Prostate gland (tissue), 2 donors: ENCODE results near the gene THNSL1. TPM values are rescaled to one million over a fixed set of nuclear protein-coding genes. Genes with fewer than 3 reads are reported as not detected.

ENCODE experiments used
- DNase-seq: peaks from one replicate; pipeline ENCODE4 v3.0.0-alpha.2; 2019; ENCODE audit warnings: low spot score
- H3K27ac ChIP-seq, 2 donors: fragments of 200-600 bp; sonication (generic); 2 replicates each; pipeline ENCODE4 v1.5.1; 2017 to 2019
- H3K27me3 ChIP-seq: fragments of 200-600 bp; sonication (generic); replicated peaks from 2 replicates; pipeline ENCODE4 v1.5.1; 2019; ENCODE audit not compliant: insufficient read depth
- H3K36me3 ChIP-seq, 2 donors: fragments of 200-600 bp; sonication (generic); 1 replicate in 1 of 2; 2 replicates in 1 of 2; pipeline versions ENCODE4 v1.5.1 to v1.8.1; 2017 to 2019
- H3K4me1 ChIP-seq: fragments of 200-600 bp; sonication (generic); replicated peaks from 2 replicates; pipeline ENCODE4 v1.5.1; 2019
- H3K4me3 ChIP-seq, 2 donors: fragments of 200-600 bp; sonication (generic); 2 replicates each; pipeline ENCODE4 v1.5.1; 2017 to 2019
- H3K9me3 ChIP-seq: fragments of 200-600 bp; sonication (generic); 2 replicates; pipeline ENCODE4 v1.5.1; 2017
- POLR2A ChIP-seq: fragments of 450-650 bp; IDR thresholded peaks from one replicate; pipeline ENCODE4 v1.6.1; 2016; ENCODE audit warnings: antibody characterized with exemption, mild to moderate bottlenecking
- POLR2AphosphoS5 ChIP-seq: sonication (generic); formaldehyde crosslinking; IDR thresholded peaks from one replicate; pipeline ENCODE4 v1.6.1; 2017; ENCODE audit warnings: antibody characterized with exemption
- WGBS: methylation state at CpG from one replicate; pipeline ENCODE4 v1.1.5; 2018; 5-methylcytosine and 5-hydroxymethylcytosine counted together
- intact Hi-C: fragments of 100-400 bp; cut with DNase I; formaldehyde crosslinking; loops from one replicate; pipeline ENCODE4 v1.14.2; 2022
- total RNA-seq, 2 donors: library from RNA; depleted of rRNA; stranded (reverse); fragments of >200 nt; gene quantifications; one replicate each; pipeline ENCODE4 v1.1.0, GENCODE V29; 2016
- TF ChIP-seq, protein P1 (sequence below), 4 experiments: fragments of 200-600 bp in 2 of 4; fragments of 450-650 bp in 2 of 4; sonication (generic) in 2 of 4; IDR thresholded peaks; 1 replicate in 3 of 4; 2 replicates in 1 of 4; pipeline ENCODE4 v1.5.1; 2016 to 2019; ENCODE audit warnings: antibody characterized with exemption in 4 of 4, mild to moderate bottlenecking in 2 of 4, moderate library complexity in 2 of 4

Gene THNSL1
- total RNA-seq, 2 donors from 2014 or later: 2.4 to 4.3 TPM

DNA sequence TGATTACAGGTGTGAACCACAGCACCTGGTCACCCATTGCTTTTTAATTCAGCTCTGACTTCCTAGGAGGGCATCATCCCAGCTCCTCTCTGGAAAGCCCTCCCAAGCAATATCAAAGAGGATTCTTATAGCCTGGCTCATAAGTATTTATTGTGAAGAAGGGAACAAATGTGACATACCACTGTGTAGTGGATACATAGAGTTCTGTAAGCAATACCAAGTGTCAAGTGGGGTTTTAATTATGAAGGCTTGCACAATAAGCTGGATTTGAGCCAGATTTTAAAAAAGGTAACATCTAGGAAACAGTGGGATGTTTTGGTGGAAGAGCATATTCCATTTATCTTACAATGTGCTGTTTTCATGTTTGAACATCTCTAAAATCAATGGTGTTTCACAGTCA lies 45.0 kb upstream of the THNSL1 start:
- TF ChIP-seq, protein P1, sequence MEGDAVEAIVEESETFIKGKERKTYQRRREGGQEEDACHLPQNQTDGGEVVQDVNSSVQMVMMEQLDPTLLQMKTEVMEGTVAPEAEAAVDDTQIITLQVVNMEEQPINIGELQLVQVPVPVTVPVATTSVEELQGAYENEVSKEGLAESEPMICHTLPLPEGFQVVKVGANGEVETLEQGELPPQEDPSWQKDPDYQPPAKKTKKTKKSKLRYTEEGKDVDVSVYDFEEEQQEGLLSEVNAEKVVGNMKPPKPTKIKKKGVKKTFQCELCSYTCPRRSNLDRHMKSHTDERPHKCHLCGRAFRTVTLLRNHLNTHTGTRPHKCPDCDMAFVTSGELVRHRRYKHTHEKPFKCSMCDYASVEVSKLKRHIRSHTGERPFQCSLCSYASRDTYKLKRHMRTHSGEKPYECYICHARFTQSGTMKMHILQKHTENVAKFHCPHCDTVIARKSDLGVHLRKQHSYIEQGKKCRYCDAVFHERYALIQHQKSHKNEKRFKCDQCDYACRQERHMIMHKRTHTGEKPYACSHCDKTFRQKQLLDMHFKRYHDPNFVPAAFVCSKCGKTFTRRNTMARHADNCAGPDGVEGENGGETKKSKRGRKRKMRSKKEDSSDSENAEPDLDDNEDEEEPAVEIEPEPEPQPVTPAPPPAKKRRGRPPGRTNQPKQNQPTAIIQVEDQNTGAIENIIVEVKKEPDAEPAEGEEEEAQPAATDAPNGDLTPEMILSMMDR (IDR thresholded peaks at IDR 0.05): no peak
- no peak for TF ChIP-seq POLR2A
- TF ChIP-seq POLR2AphosphoS5: no peak
- no peak overlapping the region for H3K27ac ChIP-seq
- intact Hi-C loops: no loop called here
- no peak overlapping the region for H3K4me3 ChIP-seq
- no peaks in the 10 kb centered on the region for H3K9me3 ChIP-seq
- no peak for DNase-seq
- no peaks in the 10 kb centered on the region for H3K36me3 ChIP-seq
- H3K27me3 ChIP-seq: no peaks in the 10 kb centered on the region
- H3K4me1 ChIP-seq: no peaks in the 10 kb centered on the region

DNA sequence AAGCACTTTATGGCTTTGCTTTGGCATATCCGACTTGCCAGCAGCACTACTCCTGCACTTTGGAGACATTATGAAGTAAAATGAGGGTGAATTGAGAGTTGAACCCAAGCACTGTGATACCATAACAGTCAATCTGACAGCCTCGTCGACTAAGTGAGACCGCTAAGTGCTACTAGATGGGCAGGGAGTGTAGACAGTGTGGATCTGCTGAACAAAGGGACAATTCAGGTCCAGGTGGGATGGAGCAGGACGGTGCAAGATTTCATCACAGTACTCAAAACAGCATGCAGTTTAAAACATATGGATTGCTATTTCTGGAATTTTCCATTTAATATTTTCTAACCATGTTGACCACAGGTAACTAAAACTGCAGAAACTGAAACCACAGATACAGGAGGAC lies 43.2 kb upstream of the THNSL1 start:
- 67% methylated on average over 5 of the region's 5 CpGs for WGBS
- no peak overlapping the region for H3K4me3 ChIP-seq
- TF ChIP-seq POLR2AphosphoS5 (no peak), POLR2A (no peak)
- TF ChIP-seq, protein P1 (IDR thresholded peaks at IDR 0.05): no peak
- H3K36me3 ChIP-seq: no peaks in the 10 kb centered on the region
- no peaks in the 10 kb centered on the region for H3K27me3 ChIP-seq
- no peak for DNase-seq
- intact Hi-C loops: no loop called here
- H3K9me3 ChIP-seq: no peaks in the 10 kb centered on the region
- no peaks in the 10 kb centered on the region for H3K4me1 ChIP-seq
- no peak overlapping the region for H3K27ac ChIP-seq

DNA sequence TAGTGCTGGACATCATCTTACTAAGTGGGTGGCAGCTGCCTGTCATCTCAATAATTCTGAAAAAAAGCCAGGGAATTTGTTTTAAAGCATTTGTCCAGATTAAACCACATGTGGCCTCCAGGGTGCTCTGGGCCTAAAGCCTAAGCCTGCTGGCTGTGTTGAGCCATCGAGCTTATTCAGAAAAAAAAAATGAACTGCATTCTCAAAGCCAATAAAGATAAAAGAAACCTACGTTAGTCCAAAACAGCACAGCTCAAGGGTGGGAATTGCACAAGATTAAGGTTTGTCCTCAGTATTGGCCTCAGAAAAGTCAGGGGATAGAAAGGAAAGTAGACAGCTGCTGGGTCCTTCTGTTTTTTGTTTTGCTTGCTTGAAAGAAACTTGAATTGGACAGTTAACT lies 41.4 kb upstream of the THNSL1 start:
- intact Hi-C loops: no loop called here
- no peaks in the 10 kb centered on the region for H3K4me1 ChIP-seq
- H3K9me3 ChIP-seq: no peaks in the 10 kb centered on the region
- no peak for TF ChIP-seq POLR2AphosphoS5
- TF ChIP-seq POLR2A: no peak
- TF ChIP-seq, protein P1 (IDR thresholded peaks at IDR 0.05): no peak
- no peaks in the 10 kb centered on the region for H3K36me3 ChIP-seq
- WGBS: 25% methylated on average over 2 of the region's 2 CpGs
- DNase-seq: no peak
- H3K27ac ChIP-seq: no peak overlapping the region
- H3K27me3 ChIP-seq: no peaks in the 10 kb centered on the region
- no peak overlapping the region for H3K4me3 ChIP-seq

DNA sequence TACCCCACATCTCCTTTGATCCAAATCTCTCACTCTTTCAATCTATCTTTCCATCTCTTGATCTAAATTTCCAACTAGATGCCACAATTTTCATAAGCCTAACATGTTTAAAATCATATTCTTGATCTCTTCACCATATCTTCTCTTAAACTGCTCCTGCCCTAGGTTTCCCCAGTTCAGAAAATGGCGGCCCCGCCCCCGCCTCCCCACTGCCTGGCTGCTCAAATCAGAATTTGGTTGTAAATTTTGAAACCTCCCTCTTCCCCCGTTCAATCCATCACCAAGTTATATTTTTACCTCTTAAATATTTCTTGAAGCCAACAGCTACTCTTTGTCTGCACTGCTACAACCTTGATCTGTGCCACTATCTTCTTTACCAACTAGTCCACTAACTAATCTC lies 36.7 kb upstream of the THNSL1 start:
- intact Hi-C loops: loop anchor here (10.0 kb wide), 1 partner anchor 335 kb away; no protein-coding TSS in a partner anchor
- Histone ChIP-seq H3K4me3 (no peak overlapping the region), H3K4me1 (no peaks in the 10 kb centered on the region), H3K9me3 (no peaks in the 10 kb centered on the region), H3K36me3 (no peaks in the 10 kb centered on the region), H3K27ac (no peak overlapping the region), H3K27me3 (no peaks in the 10 kb centered on the region)
- no peak for DNase-seq
- WGBS: 95% methylated on average over 4 of the region's 4 CpGs
- TF ChIP-seq, protein P1 (IDR thresholded peaks at IDR 0.05): no peak
- no peak for TF ChIP-seq POLR2A
- TF ChIP-seq POLR2AphosphoS5: no peak

DNA sequence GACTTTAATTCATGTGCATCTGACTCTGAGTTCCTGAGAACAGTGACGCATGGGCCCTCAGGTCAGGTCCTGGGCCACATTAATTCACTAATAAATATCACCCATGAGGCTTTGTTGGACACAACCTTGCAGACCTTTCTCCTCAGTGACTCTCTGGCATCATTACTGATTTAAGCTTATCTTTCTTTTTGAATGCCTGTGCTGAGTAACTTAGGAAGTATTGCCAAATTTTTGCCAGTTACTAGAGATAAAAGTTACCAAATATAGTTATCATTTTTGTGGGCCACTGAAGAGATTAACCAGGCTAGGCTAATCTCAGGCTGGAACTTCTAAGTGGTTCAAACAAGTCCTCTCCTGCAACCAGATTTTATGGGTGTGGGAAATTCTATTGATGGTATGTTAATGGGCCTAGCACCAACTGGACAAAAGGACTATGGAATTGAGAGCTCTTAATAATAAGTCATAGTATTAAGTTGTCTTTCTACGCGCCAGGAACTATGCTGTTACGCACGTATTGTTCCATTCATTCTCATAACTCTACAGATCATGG lies 35.2 kb upstream of the THNSL1 start:
- DNase-seq: no peak
- 93% methylated on average over 5 of the region's 5 CpGs for WGBS
- H3K27ac ChIP-seq: no peak overlapping the region
- no peaks in the 10 kb centered on the region for H3K4me1 ChIP-seq
- H3K9me3 ChIP-seq: no peaks in the 10 kb centered on the region
- TF ChIP-seq POLR2A (no peak), POLR2AphosphoS5 (no peak)
- TF ChIP-seq, protein P1 (IDR thresholded peaks at IDR 0.05): no peak
- H3K36me3 ChIP-seq: no peaks in the 10 kb centered on the region
- no peak overlapping the region for H3K4me3 ChIP-seq
- H3K27me3 ChIP-seq: no peaks in the 10 kb centered on the region
- intact Hi-C loops: loop anchor here (10.0 kb wide), 1 partner anchor 336 kb away; no protein-coding TSS in a partner anchor
